Mammary epithelial cell (primary cell): ENCODE results near the gene MDH2.

Experiments used
- CTCF ChIP-seq, 2 donors: IDR thresholded peaks in 1 of 2; conservative IDR thresholded peaks in 1 of 2; 2 replicates each; pipeline ENCODE4 v1.5.1; 2011 to 2012; ENCODE audit warnings: inconsistent platforms in 2 of 2, low read length in 2 of 2, mild to moderate bottlenecking in 2 of 2, control low read depth in 1 of 2, low read depth in 1 of 2; ENCODE audit not compliant: insufficient read depth in 1 of 2; ENCODE audit errors: extremely low read depth in 1 of 2
- EZH2 ChIP-seq: IDR thresholded peaks from 2 replicates; pipeline ENCODE4 v1.6.1; 2012; ENCODE audit warnings: low read length, inconsistent platforms, borderline replicate concordance

- TF ChIP-seq CTCF (conservative IDR thresholded peaks at IDR 0.05 in 1 of 2, IDR thresholded peaks at IDR 0.05 in 1 of 2; ENCODE audit: extremely low read depth in 1 of 2, insufficient read depth in 1 of 2, low read depth in 1 of 2, low read length in 2 of 2), result no peak
- TF ChIP-seq EZH2, result no peak
Measured at GRCh38 chr7:76074306-76074971, 26.5 kb downstream of the MDH2 start.
